Measurements from ENCODE around the gene SLC12A2. TPM values are rescaled to one million over a fixed set of nuclear protein-coding genes. Genes with fewer than 3 reads are reported as not detected.

Gene SLC12A2
- total RNA-seq, 1 experiment from 2014 or later = 36.9 TPM

GRCh38 chr5:128202320-128202719, 118.8 kb downstream of the SLC12A2 start:
- CTCF ChIA-PET = no interaction called here

GRCh38 chr5:128208436-128208835, 124.9 kb downstream of the SLC12A2 start:
- no peaks in the 10 kb centered on the region for H3K36me3 ChIP-seq (ENCODE audit: control insufficient read depth, insufficient read depth, low read length)
- no peaks in the 10 kb centered on the region for H3K9me3 ChIP-seq (ENCODE audit: control insufficient read depth, insufficient read depth, low read depth, low read length)
- H3K4me1 ChIP-seq (ENCODE audit: control insufficient read depth, insufficient read depth, low read length) = no peaks in the 10 kb centered on the region; the same call in 1 of the 2 replicates
- intact Hi-C loops (cut with micrococcal nuclease; ENCODE audit: unreplicated experiment) = loop anchor here (5.0 kb wide), 1 partner anchor 1321 kb away; no protein-coding TSS in a partner anchor
- no peaks in the 10 kb centered on the region for H3K27me3 ChIP-seq (ENCODE audit: control insufficient read depth, insufficient read depth, low read length)
- ChIA-PET CTCF (no interaction called here), POLR2A (no interaction called here)
- H3K27ac ChIP-seq (ENCODE audit: low read length) = no peak overlapping the region
- BruUV-seq (replicated peaks) = no TSS peak
- H3K4me3 ChIP-seq (ENCODE audit: low read depth in 2 of 2, low read length in 2 of 2) = no peak overlapping the region
- no peak for ATAC-seq
- TF ChIP-seq POLR2AphosphoS5 (IDR thresholded peaks at IDR 0.05; ENCODE audit: low read depth, low read length) (no peak), TCF7L2 (IDR thresholded peaks at IDR 0.05; ENCODE audit: low read depth, low read length) (no peak), SIN3A (IDR thresholded peaks at IDR 0.05; ENCODE audit: borderline replicate concordance, insufficient read depth, low read depth, low read length) (no peak), REST (IDR thresholded peaks at IDR 0.05; ENCODE audit: insufficient read depth in 1 of 2, low read depth in 2 of 2, low read length in 1 of 2) (no peak), CTCF (IDR thresholded peaks at IDR 0.05) (no peak)
- DNase-seq (ENCODE audit: low read depth, low spot score) = no peak
- in situ Hi-C loops (cut with HindIII; ENCODE audit: low pct_unique_long_range_greater_than_20kb, low sequenced_read_pairs) = no loop called here

More at GRCh38 chr5:128202320-128202719, 118.8 kb downstream of the SLC12A2 start:
- TF ChIP-seq REST (IDR thresholded peaks at IDR 0.05; ENCODE audit: insufficient read depth in 1 of 2, low read depth in 2 of 2, low read length in 1 of 2) = no peak
- in situ Hi-C loops (cut with HindIII; ENCODE audit: low pct_unique_long_range_greater_than_20kb, low sequenced_read_pairs) = no loop called here
- DNase-seq (ENCODE audit: low read depth, low spot score) (no peak), ATAC-seq (no peak)
- H3K27me3 ChIP-seq (ENCODE audit: control insufficient read depth, insufficient read depth, low read length) = peaks cover 2% of the 10 kb centered on the region; the same call in 1 of the 2 replicates
- H3K27ac ChIP-seq (ENCODE audit: low read length) = no peak overlapping the region
- H3K4me1 ChIP-seq (ENCODE audit: control insufficient read depth, insufficient read depth, low read length) = peaks cover 6% of the 10 kb centered on the region
- no peaks in the 10 kb centered on the region for H3K9me3 ChIP-seq (ENCODE audit: control insufficient read depth, insufficient read depth, low read depth, low read length)
- POLR2A ChIA-PET = no interaction called here
- H3K4me3 ChIP-seq (ENCODE audit: low read depth in 2 of 2, low read length in 2 of 2) = no peak overlapping the region
- H3K36me3 ChIP-seq (ENCODE audit: control insufficient read depth, insufficient read depth, low read length) = no peaks in the 10 kb centered on the region
- intact Hi-C loops (cut with micrococcal nuclease; ENCODE audit: unreplicated experiment) = loop anchor here (5.0 kb wide), 1 partner anchor 445 kb away; no protein-coding TSS in a partner anchor
- no TSS peak for BruUV-seq (replicated peaks)

Measured in Panc1 (cell line).